ENCODE measurements around the gene TBC1D21.

TBC1D21 gene, protein sequence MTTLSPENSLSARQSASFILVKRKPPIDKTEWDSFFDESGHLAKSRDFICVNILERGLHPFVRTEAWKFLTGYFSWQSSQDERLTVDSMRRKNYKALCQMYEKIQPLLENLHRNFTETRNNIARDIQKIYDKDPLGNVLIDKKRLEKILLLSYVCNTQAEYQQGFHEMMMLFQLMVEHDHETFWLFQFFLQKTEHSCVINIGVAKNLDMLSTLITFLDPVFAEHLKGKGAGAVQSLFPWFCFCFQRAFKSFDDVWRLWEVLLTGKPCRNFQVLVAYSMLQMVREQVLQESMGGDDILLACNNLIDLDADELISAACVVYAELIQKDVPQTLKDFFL

GRCh38 chr15:73873456-73873855, at the start of gene TBC1D21:
TBC1D21 (plus strand) TSS chr15:73873564; CDS start chr15:73873710, 146 bp downstream.
- Histone ChIP-seq H3K27ac (ENCODE audit: low read depth, low read length) (no peak within 1 kb of the TSS), H3K4me3 (ENCODE audit: low read length) (no peak within 1 kb of the TSS), H3K36me3 (ENCODE audit: control insufficient read depth, insufficient read depth, low read length) (no peaks in the 10 kb centered on the region), H3K27me3 (ENCODE audit: control insufficient read depth, insufficient read depth, low read length) (peaks cover 4% of the 10 kb centered on the region), H3K9ac (ENCODE audit: low read length) (no peak within 1 kb of the TSS), H3K4me1 (ENCODE audit: control insufficient read depth, insufficient read depth, low read length) (no peaks in the 10 kb centered on the region)

DNA sequence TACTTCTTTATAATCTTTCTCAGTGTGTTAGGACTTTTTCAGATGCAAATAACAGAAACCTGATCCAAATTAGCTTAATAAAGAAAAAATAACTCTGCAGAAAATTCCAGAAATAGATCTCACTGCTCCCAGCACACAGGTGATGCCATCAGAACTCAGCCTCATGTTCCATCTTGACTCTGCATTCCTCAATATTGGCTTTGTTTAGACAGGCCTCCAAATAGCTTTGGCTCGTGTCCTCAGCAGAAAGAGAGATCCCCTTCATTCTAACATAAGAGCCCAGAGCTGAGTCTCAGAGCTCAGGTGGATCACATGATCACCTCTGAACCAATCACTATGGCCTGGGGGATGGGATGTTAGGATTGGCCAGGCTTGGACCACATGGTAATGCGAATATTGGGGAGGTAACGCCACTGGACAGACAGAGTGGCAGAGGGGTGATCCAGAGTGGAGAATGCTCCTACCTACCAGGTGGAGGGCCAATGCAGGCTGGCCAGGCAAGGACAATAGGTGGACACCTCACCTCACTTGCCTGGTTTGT, 46.6 kb upstream of the TBC1D21 start:
- no peaks in the 10 kb centered on the region for H3K36me3 ChIP-seq (ENCODE audit: control insufficient read depth, insufficient read depth, low read length)

GRCh38 chr15:73829523-73829922, 43.8 kb upstream of the TBC1D21 start:
- Histone ChIP-seq H3K4me3 (ENCODE audit: low read length) (no peak overlapping the region), H3K9ac (ENCODE audit: low read length) (no peak overlapping the region), H3K36me3 (ENCODE audit: control insufficient read depth, insufficient read depth, low read length) (no peaks in the 10 kb centered on the region), H3K4me1 (ENCODE audit: control insufficient read depth, insufficient read depth, low read length) (no peaks in the 10 kb centered on the region), H3K27me3 (ENCODE audit: control insufficient read depth, insufficient read depth, low read length) (no peaks in the 10 kb centered on the region), H3K27ac (ENCODE audit: low read depth, low read length) (no peak overlapping the region)

More for the DNA sequence above, 46.6 kb upstream of the TBC1D21 start:
- no peak overlapping the region for H3K9ac ChIP-seq (ENCODE audit: low read length)
- H3K27me3 ChIP-seq (ENCODE audit: control insufficient read depth, insufficient read depth, low read length), result no peaks in the 10 kb centered on the region
- no peak overlapping the region for H3K27ac ChIP-seq (ENCODE audit: low read depth, low read length)
- no peaks in the 10 kb centered on the region for H3K4me1 ChIP-seq (ENCODE audit: control insufficient read depth, insufficient read depth, low read length)
- H3K4me3 ChIP-seq (ENCODE audit: low read length), result no peak overlapping the region

DNA sequence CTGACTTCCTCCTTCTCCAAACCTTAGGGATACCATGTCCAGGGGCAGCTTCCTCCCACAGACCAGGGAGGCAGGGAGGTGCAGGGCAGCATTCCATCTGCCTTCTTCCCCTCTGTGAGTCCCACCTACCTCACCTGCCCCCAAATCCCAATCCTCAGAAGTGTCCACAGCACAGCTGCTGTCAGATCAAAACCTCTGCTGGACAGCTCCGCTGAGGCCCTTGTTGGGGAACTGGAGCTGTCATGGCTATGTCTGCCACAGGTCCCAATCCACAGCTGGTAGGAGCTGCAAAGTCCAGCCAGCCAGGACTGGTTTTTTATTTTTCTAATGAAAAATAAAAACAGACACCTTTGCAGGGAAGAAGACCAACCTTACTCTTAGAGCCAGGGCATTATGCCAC, 40.7 kb upstream of the TBC1D21 start:
- Histone ChIP-seq H3K9ac (ENCODE audit: low read length) (no peak overlapping the region), H3K36me3 (ENCODE audit: control insufficient read depth, insufficient read depth, low read length) (no peaks in the 10 kb centered on the region), H3K4me3 (ENCODE audit: low read length) (no peak overlapping the region), H3K27me3 (ENCODE audit: control insufficient read depth, insufficient read depth, low read length) (no peaks in the 10 kb centered on the region), H3K4me1 (ENCODE audit: control insufficient read depth, insufficient read depth, low read length) (no peaks in the 10 kb centered on the region), H3K27ac (ENCODE audit: low read depth, low read length) (no peak overlapping the region)

DNA sequence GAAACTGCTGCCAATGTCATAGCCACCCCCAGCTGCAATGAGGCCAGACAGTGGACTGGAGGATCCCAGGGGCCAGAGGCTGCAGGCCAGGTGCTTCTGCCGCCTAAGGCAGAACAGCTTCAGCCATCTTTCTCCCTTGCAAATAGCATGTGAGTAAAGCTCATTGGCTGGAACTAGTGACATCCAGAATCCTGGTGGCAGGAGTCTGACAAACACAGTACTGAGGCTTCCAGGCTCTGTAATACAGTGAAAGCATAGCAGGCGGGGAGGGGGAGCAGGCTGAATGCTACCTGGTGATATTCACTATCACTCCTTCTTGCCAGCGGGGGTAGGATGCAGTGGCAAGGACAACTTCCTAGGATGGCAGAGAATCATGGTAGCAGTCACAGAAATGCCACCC, 36.5 kb upstream of the TBC1D21 start:
- Histone ChIP-seq H3K4me3 (ENCODE audit: low read length) (no peak overlapping the region), H3K36me3 (ENCODE audit: control insufficient read depth, insufficient read depth, low read length) (no peaks in the 10 kb centered on the region), H3K9ac (ENCODE audit: low read length) (no peak overlapping the region), H3K27me3 (ENCODE audit: control insufficient read depth, insufficient read depth, low read length) (no peaks in the 10 kb centered on the region), H3K27ac (ENCODE audit: low read depth, low read length) (no peak overlapping the region), H3K4me1 (ENCODE audit: control insufficient read depth, insufficient read depth, low read length) (no peaks in the 10 kb centered on the region)

DNA sequence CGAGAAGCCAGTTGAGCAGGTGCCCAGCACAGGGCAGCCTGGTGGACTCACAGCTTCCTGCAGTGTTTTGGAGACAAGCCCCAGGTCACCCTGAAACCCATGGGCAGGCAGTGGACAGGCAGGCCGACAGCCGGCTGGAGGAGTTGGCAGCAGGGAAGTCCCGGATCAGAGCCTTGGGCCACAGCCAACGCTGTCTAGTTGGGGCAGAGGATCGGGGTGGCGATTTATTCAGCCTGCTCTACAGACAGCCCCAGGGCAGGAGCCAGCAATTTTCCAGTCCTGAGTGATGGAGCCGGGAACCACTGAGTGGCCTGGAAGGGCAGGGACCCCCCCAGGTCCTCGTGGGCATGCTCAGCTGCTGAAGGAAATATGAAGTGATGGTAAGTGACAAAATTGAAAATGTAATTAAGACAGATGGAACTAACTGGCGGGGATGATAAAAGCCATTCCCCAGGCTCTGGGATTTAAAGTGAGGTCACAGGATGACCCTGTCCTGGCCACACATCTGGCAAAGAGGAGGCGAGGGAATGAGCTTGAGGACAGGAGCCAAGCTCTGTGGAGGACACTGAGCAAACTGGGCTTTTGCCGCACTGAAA, 34.4 kb upstream of the TBC1D21 start:
- Histone ChIP-seq H3K4me3 (ENCODE audit: low read length) (no peak overlapping the region), H3K36me3 (ENCODE audit: control insufficient read depth, insufficient read depth, low read length) (no peaks in the 10 kb centered on the region), H3K27ac (ENCODE audit: low read depth, low read length) (no peak overlapping the region), H3K9ac (ENCODE audit: low read length) (no peak overlapping the region), H3K27me3 (ENCODE audit: control insufficient read depth, insufficient read depth, low read length) (no peaks in the 10 kb centered on the region), H3K4me1 (ENCODE audit: control insufficient read depth, insufficient read depth, low read length) (no peaks in the 10 kb centered on the region)

- no peaks in the 10 kb centered on the region for H3K36me3 ChIP-seq (ENCODE audit: control insufficient read depth, insufficient read depth, low read length)
- H3K4me3 ChIP-seq (ENCODE audit: low read length), result no peak overlapping the region
- H3K9ac ChIP-seq (ENCODE audit: low read length), result no peak overlapping the region
- H3K27me3 ChIP-seq (ENCODE audit: control insufficient read depth, insufficient read depth, low read length), result no peaks in the 10 kb centered on the region
- H3K4me1 ChIP-seq (ENCODE audit: control insufficient read depth, insufficient read depth, low read length), result no peaks in the 10 kb centered on the region
- no peak overlapping the region for H3K27ac ChIP-seq (ENCODE audit: low read depth, low read length)
Observed at GRCh38 chr15:73839699-73840377, 33.5 kb upstream of the TBC1D21 start.

DNA sequence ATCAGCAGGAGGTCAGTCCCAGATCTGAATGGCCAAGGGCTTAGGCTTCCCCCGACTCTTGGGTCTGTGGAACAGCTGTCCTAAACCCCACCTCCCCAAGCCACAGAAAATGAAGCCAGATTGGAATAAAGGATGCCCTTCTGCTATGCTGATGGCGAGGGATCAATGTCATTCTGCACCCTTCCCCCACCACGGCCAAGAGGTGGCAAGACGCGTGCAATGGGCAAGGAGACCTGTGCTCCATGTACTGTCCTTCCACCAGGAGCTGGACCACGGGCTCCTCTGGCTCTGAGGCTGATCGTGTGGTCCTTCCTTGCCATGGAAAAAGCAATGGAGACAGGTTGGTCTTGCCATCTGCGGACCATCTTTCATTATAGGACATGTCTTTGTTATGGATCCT, 32.6 kb upstream of the TBC1D21 start:
- H3K4me3 ChIP-seq (ENCODE audit: low read length), result no peak overlapping the region
- H3K36me3 ChIP-seq (ENCODE audit: control insufficient read depth, insufficient read depth, low read length), result no peaks in the 10 kb centered on the region
- H3K27ac ChIP-seq (ENCODE audit: low read depth, low read length), result no peak overlapping the region
- H3K4me1 ChIP-seq (ENCODE audit: control insufficient read depth, insufficient read depth, low read length), result no peaks in the 10 kb centered on the region
- H3K27me3 ChIP-seq (ENCODE audit: control insufficient read depth, insufficient read depth, low read length), result no peaks in the 10 kb centered on the region
- no peak overlapping the region for H3K9ac ChIP-seq (ENCODE audit: low read length)

DNA sequence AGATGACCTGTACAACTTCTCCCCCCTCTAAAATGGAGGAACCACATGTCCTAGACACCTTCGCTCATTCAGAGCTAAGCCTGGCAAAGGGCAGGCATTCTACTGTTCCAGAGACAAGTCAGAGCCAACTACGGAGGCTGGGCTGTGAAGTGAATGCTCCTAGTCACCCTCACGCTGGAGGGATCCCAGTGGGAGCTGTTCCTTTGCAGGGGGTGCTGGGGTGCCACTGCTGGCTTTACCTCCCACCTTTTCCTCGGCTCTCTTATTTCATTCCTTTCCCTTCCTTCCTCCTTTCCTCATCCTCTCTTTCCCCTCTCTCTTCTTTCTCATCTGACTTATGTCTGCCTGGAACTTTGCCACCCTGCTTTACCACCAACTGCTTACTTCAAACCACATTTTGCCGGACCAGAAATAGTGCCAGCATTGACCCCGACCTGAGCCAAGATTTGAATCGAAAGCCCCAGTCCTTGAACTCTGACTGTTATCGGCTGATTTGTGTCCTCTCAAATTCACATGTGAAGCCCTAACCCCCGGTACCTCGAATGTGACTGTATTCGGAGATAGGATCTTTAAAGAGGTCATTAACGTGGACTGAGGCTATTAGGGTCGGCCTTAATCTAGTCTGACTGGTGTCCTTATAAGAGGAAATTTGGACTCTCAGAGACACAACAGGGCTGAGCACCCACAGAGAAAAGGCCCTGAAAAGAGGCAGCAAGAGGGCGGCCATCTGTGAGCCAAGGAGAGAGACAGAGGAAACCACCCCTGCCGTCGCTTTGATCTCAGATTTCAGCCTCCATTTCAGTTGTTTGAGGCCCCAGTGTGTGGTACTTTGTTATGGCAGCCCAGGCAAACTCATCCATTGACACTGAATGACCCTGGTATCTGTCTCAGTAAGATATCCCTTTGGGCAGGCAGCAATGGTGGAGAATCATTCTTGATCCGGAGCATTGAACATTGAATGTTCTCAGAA, 31.3 kb upstream of the TBC1D21 start:
- H3K9ac ChIP-seq (ENCODE audit: low read length), result no peak overlapping the region
- H3K27ac ChIP-seq (ENCODE audit: low read depth, low read length), result no peak overlapping the region
- H3K4me3 ChIP-seq (ENCODE audit: low read length), result no peak overlapping the region
- no peaks in the 10 kb centered on the region for H3K27me3 ChIP-seq (ENCODE audit: control insufficient read depth, insufficient read depth, low read length)
- H3K36me3 ChIP-seq (ENCODE audit: control insufficient read depth, insufficient read depth, low read length), result no peaks in the 10 kb centered on the region
- no peaks in the 10 kb centered on the region for H3K4me1 ChIP-seq (ENCODE audit: control insufficient read depth, insufficient read depth, low read length)

GRCh38 chr15:73843787-73844186, 29.6 kb upstream of the TBC1D21 start:
- no peaks in the 10 kb centered on the region for H3K27me3 ChIP-seq (ENCODE audit: control insufficient read depth, insufficient read depth, low read length)
- no peak overlapping the region for H3K27ac ChIP-seq (ENCODE audit: low read depth, low read length)
- no peaks in the 10 kb centered on the region for H3K36me3 ChIP-seq (ENCODE audit: control insufficient read depth, insufficient read depth, low read length)
- H3K9ac ChIP-seq (ENCODE audit: low read length), result no peak overlapping the region
- no peaks in the 10 kb centered on the region for H3K4me1 ChIP-seq (ENCODE audit: control insufficient read depth, insufficient read depth, low read length)
- H3K4me3 ChIP-seq (ENCODE audit: low read length), result no peak overlapping the region

GRCh38 chr15:73844356-73844755, 29.0 kb upstream of the TBC1D21 start:
- Histone ChIP-seq H3K27me3 (ENCODE audit: control insufficient read depth, insufficient read depth, low read length) (no peaks in the 10 kb centered on the region), H3K4me3 (ENCODE audit: low read length) (no peak overlapping the region), H3K36me3 (ENCODE audit: control insufficient read depth, insufficient read depth, low read length) (no peaks in the 10 kb centered on the region), H3K27ac (ENCODE audit: low read depth, low read length) (no peak overlapping the region), H3K4me1 (ENCODE audit: control insufficient read depth, insufficient read depth, low read length) (no peaks in the 10 kb centered on the region), H3K9ac (ENCODE audit: low read length) (no peak overlapping the region)

DNA sequence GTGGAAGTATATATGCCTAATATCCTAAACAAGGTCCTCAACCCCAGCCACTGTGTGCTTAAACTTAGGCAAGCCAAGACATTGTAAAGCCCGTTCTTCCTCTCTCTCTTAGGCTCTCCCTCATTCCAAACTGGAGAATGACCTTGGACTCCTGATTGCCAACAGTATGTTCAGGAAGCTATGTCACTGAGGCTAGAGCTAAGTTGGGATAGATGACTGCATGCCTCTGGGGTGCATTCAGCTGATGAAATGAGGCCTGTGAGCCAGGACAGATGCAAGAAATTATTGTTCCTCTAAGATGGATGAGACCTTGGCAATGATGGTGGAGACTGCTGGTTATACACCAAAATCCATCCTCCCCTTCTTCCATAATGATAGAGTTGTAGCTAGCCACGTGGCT, 27.9 kb upstream of the TBC1D21 start:
- no peaks in the 10 kb centered on the region for H3K36me3 ChIP-seq (ENCODE audit: control insufficient read depth, insufficient read depth, low read length)
- no peak overlapping the region for H3K9ac ChIP-seq (ENCODE audit: low read length)
- H3K4me3 ChIP-seq (ENCODE audit: low read length), result no peak overlapping the region
- no peaks in the 10 kb centered on the region for H3K27me3 ChIP-seq (ENCODE audit: control insufficient read depth, insufficient read depth, low read length)
- H3K4me1 ChIP-seq (ENCODE audit: control insufficient read depth, insufficient read depth, low read length), result no peaks in the 10 kb centered on the region
- no peak overlapping the region for H3K27ac ChIP-seq (ENCODE audit: low read depth, low read length)

Measured in rectal smooth muscle tissue (tissue), 1 donor.